Right renal cortex interstitium (tissue), 3 donors: ENCODE data around the gene OTOG. TPM values are rescaled to one million over a fixed set of nuclear protein-coding genes. Genes with fewer than 3 reads are reported as not detected.

ENCODE experiments used
- DNase-seq, 3 donors: peaks; one replicate each; pipeline ENCODE4 v3.0.0-alpha.2; 2013; ENCODE audit warnings: low read depth in 3 of 3, low spot score in 2 of 3
- polyA plus RNA-seq, 3 donors: library from polyadenylated mRNA; unstranded; fragments of 120-200 nt; gene quantifications; one replicate each; pipeline ENCODE4 v1.2.1, GENCODE V29; 2013; ENCODE audit not compliant: insufficient read length in 3 of 3

Gene OTOG
- polyA plus RNA-seq, 3 donors = 0.18 to 0.76 (median 0.62) TPM

DNA sequence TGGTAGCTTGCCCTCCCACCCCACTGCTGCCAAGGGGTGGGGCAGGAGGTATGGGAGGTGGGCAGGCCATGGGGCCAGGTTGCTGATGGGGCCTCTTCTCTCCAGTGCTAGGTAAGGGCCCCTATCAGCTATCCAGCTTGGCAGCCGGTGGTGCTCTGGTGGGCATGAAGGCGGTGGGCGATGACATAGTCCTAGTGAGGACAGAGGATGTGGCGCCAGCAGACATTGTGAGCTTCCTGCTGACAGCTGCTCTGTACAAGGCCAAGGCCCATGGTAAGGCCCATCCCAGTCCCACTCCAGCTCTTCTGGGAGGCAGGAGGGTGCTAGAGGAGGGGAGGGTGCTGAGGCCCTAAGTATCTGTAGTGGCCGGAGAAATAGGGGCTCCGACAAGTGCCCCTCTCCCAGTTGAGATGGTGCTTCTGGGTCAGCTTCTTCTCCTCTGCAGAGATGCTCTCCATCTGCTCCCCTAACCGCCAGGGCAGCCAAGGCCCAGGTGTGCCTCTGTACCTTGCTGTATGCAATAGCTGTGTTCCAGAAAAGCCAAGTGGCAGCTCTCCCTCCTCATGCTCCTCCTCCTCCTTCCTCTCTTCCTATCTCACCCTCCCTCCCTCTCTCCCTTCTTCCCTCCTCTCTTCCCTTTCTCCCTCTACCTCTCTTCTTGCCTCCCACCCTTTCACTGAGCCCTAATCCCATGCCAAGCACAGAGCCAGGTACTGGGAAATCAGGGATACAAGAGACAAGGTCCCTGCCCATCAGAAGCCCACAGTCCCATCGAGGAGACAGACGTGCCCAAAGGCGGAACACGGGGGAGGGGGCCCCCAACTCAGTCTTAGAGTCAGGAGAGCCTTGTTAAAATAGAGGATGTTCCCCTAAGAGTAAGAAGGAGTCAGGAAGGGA is 55.3 kb downstream of the OTOG start:
- no peak for DNase-seq

DNA sequence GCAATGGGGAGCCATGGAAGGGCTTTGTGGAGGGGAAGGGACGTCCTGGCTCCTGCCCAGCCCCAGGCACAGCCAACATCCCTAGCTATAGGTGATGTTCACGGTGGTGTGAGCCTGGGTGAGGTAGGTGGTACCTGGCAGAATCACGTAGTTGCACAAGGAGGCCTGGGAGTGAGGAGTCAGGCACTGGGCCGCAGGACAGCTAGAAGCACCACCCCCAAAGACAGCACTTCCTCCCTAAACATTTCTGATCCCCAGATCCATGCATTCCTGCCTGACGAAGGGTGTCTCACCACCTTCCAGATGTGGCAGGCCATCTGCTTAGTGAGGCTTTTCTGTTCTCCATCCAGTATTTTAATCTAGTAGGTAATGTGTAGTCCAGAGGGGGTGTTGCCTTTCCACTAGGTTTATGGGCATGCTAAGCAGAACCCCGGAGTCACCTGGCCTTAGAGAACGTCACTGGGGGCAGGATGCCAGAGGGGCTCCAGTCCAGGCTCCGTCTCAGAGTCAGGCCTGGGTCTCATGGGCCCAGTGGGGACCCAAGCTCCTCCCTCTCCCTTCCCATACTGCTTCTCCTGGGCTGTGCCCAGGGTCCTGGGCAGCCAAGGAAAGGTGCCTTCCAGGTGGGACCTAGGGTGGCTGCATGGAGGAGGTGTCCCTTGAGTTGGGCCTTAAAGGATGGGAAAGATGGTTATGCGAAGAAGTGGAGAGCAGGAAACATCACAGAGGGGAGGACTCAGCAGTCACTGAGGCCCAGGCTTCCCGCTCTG is 56.2 kb downstream of the OTOG start:
- DNase-seq = no peak

DNA sequence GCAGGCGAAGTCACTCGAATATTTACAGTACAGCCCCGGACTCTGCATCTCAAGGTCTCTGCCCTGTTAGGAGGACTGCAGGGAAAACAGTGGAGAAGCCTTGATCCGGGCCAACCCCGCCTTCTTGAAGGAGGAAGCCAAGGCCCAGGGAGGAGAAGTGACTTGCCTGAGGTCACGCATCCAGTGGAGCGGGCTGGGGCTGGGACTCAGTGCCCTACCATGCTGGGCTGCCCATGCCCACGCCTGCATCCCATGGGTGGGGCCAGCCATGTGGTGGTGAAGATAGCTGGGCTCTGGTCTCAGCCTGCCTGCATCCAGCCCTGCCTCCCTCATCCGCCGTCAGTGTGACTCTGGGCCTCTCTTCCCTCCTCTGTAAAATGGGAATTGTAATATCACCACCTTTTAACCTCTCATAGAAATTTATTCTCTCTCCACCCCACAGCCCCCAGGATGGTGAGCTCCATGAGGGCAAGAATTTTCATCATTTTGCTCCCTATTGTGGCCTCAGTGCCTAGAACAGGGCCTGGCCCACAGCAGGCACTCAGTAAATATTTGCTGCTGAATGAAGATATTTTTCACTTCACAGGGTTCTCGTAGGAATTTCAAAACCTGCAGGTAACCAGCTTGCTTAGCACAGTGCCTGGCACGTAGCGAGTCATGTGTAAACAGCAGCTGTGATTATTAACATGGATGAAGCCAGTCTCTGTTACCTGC is 57.3 kb downstream of the OTOG start:
- no peak for DNase-seq

DNA sequence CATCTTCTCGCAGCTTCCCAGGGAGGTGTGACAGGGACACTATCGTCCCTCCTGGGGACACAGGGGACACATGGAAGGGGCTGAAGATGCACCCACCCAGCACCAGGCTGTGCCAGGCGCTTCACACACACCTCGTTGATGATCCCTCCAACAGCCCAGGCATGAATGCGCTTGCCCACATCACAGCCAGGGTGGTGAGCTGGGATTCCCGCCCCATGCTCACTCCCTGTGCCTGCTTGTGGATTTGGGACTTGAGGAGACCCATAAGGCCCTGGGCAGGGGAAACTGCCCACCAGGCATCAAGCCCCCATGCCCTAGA is 57.8 kb downstream of the OTOG start:
- DNase-seq = no peak

DNA sequence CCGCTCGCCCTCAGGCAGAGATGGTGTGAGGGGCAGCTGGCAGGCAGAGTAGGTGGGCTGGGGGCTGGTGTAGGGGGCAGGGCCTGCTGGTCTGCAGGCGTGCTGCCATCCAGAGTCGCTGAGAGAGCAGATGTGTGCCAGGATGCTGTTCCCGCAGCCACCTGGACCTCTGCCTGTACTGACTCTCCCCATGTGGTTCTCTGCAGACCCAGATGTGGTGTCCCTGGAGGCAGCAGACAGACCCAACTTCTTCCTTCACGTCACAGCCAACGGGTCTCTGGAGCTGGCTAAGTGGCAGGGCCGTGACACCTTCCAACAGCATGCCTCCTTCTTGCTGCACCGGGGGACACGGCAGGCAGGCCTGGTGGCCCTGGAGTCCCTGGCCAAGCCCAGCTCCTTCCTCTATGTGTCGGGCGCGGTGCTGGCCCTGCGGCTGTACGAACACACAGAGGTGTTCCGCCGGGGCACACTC is 58.6 kb downstream of the OTOG start:
- no peak for DNase-seq

DNA sequence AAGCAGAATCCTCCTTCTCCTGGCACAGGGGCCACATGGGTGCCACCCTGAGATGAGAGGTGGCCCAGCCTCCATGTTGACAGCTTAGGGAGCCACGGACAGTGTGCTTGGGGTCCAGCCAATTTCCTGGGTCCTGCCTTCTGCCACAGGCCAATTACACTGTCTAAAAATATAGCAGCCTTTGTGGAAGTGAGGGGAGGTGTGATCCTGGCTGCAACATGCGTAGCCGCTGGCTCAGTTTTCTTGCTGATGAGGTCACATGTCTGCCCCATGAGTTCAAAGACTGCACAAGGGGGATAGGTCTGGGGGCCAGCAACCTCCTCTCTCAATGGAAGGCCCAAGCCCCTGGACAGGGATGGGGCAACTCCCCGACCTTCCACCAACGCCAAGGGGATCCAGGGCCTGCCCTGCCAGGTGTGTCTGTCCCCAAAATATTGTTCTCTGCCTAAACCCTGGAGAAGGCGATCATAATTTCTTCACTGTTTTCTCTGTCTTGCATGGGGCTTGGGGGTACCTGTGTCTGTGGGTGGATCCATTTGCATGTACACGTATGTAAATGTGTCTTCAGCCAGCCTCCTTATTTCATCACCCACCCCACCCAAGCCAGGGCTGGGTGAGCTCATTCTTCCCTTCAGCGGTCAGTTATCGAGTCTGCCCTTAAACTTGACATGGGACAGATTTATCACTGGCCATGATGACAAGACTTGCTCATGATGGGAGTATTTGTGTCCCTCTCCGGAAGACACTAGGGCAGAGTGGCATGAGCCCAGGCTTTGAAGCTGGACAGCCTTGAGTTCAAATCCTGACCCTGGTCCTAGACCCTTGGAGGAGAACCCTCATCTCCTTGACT is 59.4 kb downstream of the OTOG start:
- DNase-seq = no peak

DNA sequence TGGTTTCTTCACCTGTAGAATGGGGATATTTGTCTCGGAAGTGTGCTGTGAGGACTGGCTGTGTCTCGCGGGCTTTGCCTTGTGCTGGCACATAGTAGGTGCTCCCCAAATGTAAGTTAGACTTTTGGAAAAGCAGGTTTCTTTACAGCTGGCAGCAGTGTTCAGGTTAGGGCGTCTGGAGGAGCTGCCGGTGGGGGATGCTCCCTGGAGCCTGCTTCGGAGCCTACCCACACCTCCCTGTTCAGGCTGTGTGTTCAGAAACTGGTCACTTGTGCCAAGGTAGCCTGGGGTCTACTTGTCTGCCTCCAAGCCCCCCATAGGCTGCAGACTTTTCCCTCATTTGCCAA is 60.0 kb downstream of the OTOG start:
- no peak for DNase-seq

DNA sequence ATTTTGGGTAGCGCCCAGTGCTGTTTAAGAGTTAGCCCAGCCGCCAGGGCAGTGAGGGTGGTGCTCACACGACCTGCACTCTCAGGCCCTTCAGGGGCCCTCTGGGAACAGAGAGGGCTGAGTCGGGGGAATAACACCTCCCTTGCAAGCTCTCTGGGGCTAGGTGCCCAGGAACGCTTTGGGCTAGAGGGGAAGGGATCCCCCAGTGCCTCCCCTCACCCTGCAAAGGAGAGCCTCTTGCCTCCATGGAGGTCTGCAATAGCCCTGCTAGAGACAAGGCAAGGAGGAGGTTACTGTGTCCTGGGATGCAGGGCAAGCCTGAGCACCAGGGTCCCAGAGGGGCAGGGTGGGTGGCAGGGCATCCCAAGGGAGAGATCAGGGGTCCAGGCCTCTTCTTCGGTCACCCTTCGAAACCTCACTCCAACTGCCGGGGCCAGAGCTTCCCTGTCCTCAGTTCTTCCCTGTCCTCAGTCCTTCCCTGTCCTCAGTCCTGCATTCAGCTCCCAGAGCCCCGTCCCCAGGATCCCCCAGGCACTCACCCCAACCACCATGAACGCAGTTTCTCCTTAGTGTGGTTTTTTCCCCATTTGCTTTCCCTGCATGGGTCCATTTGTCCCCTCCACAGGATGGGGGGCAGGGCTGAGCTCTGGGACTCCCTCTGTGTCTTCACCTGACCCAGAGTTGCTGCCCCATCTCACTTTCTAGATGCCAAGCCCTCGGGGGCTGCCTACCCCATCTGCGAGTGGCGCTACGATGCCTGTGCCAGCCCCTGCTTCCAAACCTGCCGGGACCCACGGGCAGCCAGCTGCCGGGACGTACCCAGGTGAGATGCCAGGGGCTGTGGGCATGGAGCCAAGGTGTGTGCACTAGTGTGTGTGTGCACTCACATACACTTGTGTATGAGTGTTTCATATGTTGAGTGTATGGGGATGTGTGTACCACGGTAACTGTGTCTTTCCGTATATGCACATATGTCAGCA is 60.8 kb downstream of the OTOG start:
- no peak for DNase-seq

DNA sequence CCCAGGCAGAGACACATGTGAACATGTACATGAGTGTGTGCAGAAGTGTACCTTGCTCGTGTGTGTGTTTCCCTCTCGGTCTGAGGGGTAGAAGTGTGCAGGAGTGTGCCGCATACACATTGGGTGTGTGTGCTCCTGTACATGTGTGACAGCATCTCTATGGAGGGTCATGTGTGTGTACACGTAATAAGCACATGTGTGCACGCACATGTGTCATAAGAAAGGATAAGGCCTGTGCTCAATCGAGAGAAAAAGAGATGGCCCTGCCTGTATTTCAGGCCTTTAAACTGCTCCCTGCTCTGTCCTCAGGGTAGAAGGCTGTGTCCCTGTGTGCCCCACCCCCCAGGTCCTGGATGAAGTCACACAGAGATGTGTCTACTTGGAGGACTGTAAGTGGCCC is 61.8 kb downstream of the OTOG start:
- no peak for DNase-seq

DNA sequence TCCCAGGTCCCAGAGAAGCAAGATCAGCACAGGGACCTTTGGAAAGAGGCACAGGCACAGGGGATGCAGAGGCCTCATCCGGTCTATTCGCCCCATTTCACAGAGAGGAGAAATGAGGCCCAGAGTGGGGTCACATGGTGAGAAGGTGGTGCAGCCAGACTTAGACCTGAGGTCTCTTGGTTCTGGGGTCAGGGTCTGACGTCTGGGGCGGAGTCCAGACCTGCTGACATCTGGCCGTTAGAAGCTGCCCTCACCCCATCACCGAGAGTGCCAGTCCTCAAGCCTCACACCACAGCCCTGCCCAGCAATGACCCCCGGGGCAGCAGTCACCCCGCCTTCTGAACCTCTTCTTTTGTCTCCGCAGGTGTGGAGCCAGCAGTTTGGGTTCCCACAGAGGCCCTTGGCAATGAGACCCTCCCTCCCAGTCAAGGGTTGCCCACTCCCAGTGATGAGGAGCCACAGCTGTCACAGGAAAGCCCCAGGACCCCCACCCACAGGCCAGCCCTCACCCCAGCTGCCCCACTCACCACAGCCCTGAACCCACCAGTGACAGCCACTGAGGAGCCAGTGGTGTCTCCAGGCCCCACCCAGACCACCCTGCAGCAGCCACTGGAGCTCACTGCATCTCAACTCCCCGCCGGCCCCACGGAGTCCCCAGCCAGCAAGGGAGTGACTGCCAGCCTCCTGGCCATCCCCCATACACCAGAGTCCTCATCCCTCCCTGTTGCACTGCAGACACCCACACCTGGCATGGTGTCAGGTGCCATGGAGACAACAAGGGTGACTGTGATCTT is 62.4 kb downstream of the OTOG start:
- DNase-seq = no peak

DNA sequence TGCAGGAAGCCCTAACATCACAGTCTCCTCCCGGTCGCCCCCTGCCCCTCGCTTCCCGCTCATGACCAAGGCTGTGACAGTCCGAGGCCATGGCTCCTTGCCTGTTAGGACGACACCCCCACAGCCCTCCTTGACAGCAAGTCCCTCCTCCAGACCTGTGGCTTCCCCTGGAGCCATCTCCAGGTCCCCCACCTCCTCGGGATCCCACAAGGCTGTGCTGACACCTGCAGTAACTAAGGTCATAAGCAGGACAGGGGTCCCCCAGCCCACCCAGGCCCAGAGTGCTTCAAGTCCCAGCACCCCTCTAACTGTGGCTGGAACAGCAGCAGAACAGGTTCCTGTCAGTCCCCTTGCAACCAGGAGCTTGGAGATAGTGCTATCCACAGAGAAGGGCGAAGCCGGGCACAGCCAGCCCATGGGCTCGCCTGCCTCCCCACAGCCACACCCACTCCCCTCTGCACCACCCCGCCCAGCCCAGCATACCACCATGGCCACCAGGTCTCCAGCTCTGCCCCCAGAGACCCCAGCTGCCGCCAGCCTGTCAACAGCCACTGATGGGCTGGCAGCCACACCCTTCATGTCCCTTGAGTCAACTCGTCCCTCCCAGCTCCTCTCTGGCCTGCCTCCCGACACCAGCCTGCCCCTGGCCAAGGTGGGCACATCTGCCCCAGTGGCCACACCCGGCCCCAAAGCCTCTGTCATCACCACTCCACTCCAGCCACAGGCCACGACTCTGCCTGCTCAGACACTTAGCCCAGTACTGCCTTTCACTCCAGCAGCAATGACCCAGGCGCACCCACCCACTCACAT is 63.2 kb downstream of the OTOG start:
- no peak for DNase-seq

DNA sequence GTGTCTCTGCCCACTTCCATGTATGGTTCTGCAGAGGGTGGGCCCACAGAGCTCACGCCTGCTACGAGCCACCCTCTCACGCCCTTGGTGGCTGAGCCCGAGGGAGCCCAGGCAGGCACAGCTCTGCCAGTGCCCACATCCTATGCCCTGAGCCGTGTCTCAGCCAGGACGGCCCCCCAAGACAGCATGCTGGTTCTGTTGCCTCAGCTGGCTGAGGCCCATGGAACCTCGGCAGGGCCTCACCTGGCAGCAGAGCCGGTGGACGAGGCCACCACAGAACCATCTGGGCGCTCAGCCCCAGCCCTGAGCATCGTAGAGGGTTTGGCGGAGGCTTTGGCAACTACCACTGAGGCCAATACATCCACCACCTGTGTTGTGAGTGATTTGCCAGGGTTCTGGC is 64.0 kb downstream of the OTOG start:
- no peak for DNase-seq

DNA sequence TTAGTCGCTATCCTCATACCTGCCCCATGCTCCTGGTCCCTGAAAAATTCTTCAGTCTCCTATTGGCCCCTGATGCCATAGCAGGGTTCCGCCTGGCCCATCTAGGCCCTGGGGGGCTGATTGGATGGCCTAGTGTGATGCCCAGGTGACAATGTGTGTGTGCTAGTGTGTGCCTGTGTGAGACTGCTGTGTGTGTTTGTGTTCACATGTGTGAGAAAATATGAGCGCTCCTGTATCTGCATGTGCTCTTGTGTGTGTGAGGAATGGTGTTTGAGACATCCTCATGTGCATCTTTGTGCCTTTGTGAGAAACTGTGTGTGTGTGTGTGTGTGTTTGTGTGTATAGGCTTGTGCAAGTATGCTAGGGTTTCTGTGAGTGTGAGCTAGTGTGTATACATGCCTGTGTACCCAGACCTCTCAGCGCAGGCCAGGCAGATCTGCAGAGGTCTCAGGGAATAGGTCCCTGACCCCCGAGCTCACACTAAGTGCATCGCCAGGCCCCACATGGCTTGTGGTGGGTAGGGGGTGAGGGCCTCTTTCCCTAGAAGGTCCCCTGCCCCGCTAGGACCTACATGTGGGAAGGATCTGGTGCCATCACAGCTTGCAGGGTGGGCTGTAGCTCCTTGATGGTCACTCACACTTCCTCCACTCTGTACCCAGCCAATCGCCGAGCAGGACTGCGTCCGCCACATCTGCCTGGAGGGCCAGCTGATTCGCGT is 64.6 kb downstream of the OTOG start:
- no peak for DNase-seq

DNA sequence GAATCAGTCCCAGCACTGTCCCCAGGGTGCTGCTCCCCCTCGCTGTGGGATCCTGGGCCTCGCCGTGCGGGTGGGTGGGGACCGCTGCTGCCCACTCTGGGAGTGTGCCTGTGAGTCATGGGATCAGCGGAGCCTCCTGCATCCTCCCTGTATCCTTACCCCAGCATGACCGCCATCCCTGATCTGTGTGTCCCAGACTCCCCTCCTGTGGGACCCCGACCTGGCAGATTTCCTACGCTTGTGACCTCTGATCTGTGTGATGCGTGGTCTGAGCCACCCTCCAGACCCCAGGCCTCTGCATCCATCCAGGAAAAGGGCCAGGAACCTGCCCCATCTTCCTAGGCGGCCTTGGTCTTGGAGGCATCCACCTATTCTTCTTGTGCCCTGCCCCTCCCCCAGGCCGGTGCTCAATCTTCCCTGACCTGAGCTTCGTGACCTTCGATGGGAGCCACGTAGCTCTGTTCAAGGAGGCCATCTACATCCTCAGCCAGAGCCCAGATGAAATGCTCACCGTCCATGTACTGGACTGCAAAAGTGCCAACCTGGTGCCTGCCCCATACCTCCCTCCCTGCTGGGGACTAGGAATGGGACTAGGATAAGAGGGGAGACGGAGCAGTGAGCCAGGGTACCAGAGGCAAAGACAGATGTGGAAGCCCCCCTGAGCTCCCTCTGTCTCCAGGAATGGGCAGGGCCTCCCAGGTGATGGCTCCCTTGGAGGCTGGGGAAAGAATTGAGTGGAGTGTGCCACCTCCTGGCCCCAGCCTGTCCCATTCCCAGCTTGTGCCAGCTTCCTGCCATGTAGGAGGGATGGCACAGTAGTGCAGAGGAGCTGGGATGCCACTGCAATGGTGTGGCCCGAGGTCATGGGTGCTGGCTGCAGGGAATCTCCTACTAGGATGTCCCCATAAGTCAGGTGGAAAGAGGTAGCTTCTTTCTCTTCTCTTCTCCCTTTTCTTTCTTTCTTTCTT is 65.4 kb downstream of the OTOG start:
- no peak for DNase-seq

DNA sequence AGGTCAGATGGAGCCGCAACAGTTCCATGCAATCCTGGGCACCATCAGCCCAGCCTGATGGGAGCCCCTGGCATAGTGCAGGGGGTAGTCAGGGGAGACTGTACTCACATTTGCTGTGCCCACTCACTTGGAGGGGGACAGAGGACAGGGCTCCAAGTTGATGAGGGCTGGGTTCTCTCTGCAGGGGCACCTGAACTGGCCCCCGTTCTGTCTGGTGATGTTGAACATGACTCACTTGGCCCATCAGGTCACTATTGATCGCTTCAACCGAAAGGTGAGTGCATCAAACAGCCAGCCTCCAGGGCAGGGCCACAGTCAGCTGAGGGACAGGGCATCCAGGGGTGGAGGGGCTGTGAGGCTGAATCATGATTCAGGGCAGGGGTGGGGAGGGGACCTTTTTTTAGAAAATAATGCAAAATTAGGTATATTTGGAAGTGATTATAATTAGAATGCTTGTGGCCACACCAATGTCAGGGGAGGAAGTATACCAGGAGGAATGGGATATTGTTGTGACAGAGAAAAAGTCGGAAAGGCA is 66.4 kb downstream of the OTOG start:
- DNase-seq = no peak

DNA sequence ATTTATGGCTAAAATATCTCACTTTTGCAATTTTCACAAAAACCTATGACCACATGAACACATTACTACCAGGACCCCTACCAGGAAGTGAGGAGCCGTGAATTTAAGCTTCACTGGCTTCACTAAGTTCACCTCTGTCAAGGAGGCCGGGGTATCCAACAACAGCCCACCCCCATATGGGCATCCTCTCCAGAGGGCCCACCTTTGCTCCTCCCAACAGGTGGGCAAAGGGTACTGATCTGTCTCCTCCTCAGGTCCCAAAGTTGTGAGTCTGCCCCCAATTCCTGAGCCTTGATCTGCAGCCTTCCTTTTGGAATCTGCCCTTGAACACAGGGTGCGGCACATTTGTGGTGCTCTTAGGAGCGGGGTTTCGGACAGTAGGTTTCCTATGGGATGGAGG is 66.9 kb downstream of the OTOG start:
- DNase-seq = no peak
